ENCODE data around the gene BMPR1A. TPM values are rescaled to one million over a fixed set of nuclear protein-coding genes. Genes with fewer than 3 reads are reported as not detected.

The BMPR1A gene
- total and polyA plus RNA-seq, 4 experiments from 2014 or later = 4.7 to 21.0 (median 10.4) TPM

DNA sequence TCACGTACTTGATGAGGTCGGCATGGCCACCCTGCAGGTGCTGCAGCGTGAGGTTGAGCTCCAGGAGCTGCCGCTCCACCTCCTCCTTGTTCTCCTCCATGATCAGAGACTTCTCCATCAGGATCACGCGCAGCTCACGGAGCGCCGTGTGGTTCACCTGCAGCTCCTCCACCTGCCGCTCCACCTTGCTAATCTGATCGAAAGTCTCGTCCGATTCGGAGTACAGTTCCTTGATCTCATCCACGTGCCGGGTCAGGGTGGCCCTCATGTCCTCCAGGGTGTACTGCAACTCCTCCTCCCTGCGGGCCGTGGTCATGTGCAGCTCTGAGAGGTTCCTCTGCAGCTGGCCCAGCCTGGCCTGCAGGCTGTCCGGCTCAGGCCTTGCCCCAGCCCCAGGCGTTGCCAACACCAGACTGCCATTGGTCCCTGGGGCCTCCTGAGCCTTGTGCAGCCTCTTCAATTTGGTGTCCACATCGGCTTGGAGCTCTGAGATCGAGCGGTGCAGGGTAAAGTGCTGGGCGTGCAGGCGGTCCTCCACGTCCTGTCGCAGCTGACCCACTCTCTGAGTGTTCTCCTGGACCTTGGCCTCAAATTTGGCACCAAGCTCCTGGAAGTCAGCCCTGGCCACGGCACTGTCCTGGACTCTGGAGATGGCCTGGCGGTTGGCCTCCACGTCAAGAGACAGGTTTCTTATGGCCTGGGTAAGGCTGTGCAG lies 187.1 kb downstream of the BMPR1A start:
- no peak for DNase-seq

DNA sequence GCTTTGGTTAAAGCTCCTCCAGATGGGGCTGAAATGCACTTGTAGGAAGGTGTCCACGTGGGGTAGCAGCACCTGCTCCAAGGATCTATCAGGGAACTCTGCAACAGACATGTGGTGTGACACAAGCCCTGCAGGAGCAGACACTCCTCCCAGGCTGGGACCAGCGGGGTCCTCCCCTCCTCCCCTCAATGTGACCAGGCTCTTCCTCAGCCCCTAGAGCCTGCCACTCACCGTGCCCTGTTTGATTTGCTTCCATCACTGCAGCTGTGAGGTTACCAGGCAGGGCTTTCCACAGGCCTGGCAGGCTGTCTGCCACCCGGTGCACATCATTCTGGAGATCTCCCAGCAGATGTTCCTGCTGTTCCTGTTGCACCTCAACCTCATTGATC lies 187.6 kb downstream of the BMPR1A start:
- POLR2A ChIA-PET (ENCODE audit: partially characterized antibody) = interaction anchor here (2.1 kb wide), 1 partner anchor 27 kb away, joined by 8 read pairs; no protein-coding TSS in a partner anchor
- Histone ChIP-seq H3K27ac (ENCODE audit: low read depth, low read length) (no peak overlapping the region), H3K4me1 (ENCODE audit: insufficient read depth, low read length) (no peaks in the 10 kb centered on the region), H3K27me3 (ENCODE audit: insufficient read depth, low read length) (no peaks in the 10 kb centered on the region), H3K36me3 (ENCODE audit: insufficient read depth, low read length) (no peaks in the 10 kb centered on the region), H3K4me3 (ENCODE audit: low read length in 2 of 2) (no peak overlapping the region), H3K9me3 (ENCODE audit: control insufficient read depth in 1 of 2, low read length in 2 of 2) (no peaks in the 10 kb centered on the region)
- Mint-ChIP-seq H3K27me3 (peaks cover 0 to 3% of the 10 kb centered on the region in 2 donors), H3K36me3 (peaks cover 0 to 6% of the 10 kb centered on the region in 2 donors), H3K9me3 (peaks cover 0 to 5% (median 0%) of the 10 kb centered on the region in 8 donors), H3K4me3 (no peak overlapping the region), H3K4me1 (peaks cover 7 to 14% (median 9%) of the 10 kb centered on the region in 4 donors), H3K27ac (peak overlapping the region in 1 of 7 donors; percentile 44)
- CTCF ChIA-PET (ENCODE audit: partially characterized antibody) = no interaction called here
- intact Hi-C loops (cut with micrococcal nuclease) = no loop called here
- no peak for DNase-seq

More for the DNA sequence above, 187.1 kb downstream of the BMPR1A start:
- H3K9me3 Mint-ChIP-seq = peaks cover 0 to 4% (median 0%) of the 10 kb centered on the region in 8 donors
- no peak overlapping the region for H3K27ac Mint-ChIP-seq
- H3K9me3 ChIP-seq (ENCODE audit: control insufficient read depth in 1 of 2, low read length in 2 of 2) = no peaks in the 10 kb centered on the region
- H3K36me3 Mint-ChIP-seq = peaks cover 0 to 5% of the 10 kb centered on the region in 2 donors
- ChIA-PET POLR2A (ENCODE audit: partially characterized antibody) (interaction anchor here (2.1 kb wide), 1 partner anchor 27 kb away, joined by 8 read pairs; no protein-coding TSS in a partner anchor), CTCF (ENCODE audit: partially characterized antibody) (interaction anchor here (6.7 kb wide), 1 partner anchor 25 kb away, joined by 97 read pairs; the partner anchor contains the start of gene ADIRF)
- H3K36me3 ChIP-seq (ENCODE audit: insufficient read depth, low read length) = no peaks in the 10 kb centered on the region
- H3K4me3 Mint-ChIP-seq = no peak overlapping the region
- H3K4me1 ChIP-seq (ENCODE audit: insufficient read depth, low read length) = no peaks in the 10 kb centered on the region
- no peaks in the 10 kb centered on the region for H3K27me3 ChIP-seq (ENCODE audit: insufficient read depth, low read length)
- H3K4me1 Mint-ChIP-seq = peaks cover 4 to 8% (median 7%) of the 10 kb centered on the region in 4 donors
- no peak overlapping the region for H3K4me3 ChIP-seq (ENCODE audit: low read length in 2 of 2)
- H3K27me3 Mint-ChIP-seq = peaks cover 0 to 3% of the 10 kb centered on the region in 2 donors
- H3K27ac ChIP-seq (ENCODE audit: low read depth, low read length) = no peak overlapping the region
- intact Hi-C loops (cut with micrococcal nuclease) = no loop called here

DNA sequence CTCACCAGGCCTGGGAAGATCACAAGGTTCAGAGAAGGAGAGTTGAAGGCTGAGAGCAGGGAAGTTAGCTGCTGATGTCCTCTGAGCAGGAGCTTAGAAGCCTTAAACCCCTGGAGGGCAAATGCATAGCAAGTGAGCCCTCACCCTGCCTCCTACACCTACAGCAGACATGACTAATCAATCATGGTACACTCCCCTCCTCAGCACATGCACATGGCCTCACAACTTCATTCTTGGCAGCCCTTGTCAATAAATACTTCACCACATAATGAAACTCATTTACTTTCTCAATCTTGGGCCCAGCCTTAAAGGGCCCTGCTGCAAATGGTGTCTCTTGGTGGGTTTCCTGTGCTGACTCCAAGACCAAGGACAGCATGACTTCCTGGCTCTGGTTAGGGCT lies 188.1 kb downstream of the BMPR1A start:
- Histone ChIP-seq H3K4me3 (ENCODE audit: low read length in 2 of 2) (no peak overlapping the region), H3K36me3 (ENCODE audit: insufficient read depth, low read length) (no peaks in the 10 kb centered on the region), H3K27ac (ENCODE audit: low read depth, low read length) (no peak overlapping the region), H3K4me1 (ENCODE audit: insufficient read depth, low read length) (no peaks in the 10 kb centered on the region), H3K27me3 (ENCODE audit: insufficient read depth, low read length) (no peaks in the 10 kb centered on the region), H3K9me3 (ENCODE audit: control insufficient read depth in 1 of 2, low read length in 2 of 2) (no peaks in the 10 kb centered on the region)
- peak overlapping the region in 1 of 7 donors; percentile 55 for H3K27ac Mint-ChIP-seq
- H3K27me3 Mint-ChIP-seq = peaks cover 0 to 3% of the 10 kb centered on the region in 2 donors
- ChIA-PET CTCF (ENCODE audit: partially characterized antibody) (no interaction called here), POLR2A (ENCODE audit: partially characterized antibody) (interaction anchor here (2.1 kb wide), 1 partner anchor 26 kb away, joined by 8 read pairs; no protein-coding TSS in a partner anchor)
- peaks cover 6 to 13% (median 12%) of the 10 kb centered on the region in 4 donors for H3K4me1 Mint-ChIP-seq
- intact Hi-C loops (cut with micrococcal nuclease) = no loop called here
- peaks cover 0 to 5% (median 0%) of the 10 kb centered on the region in 8 donors for H3K9me3 Mint-ChIP-seq
- H3K4me3 Mint-ChIP-seq = no peak overlapping the region
- H3K36me3 Mint-ChIP-seq = peaks cover 0 to 6% of the 10 kb centered on the region in 2 donors
- no peak for DNase-seq

GRCh38 chr10:86944907-86945306 lies 188.5 kb downstream of the BMPR1A start:
- H3K4me1 ChIP-seq (ENCODE audit: insufficient read depth, low read length) = peaks cover 2% of the 10 kb centered on the region
- intact Hi-C loops (cut with micrococcal nuclease) = no loop called here
- no peak overlapping the region for H3K4me3 ChIP-seq (ENCODE audit: low read length in 2 of 2)
- CTCF ChIA-PET (ENCODE audit: partially characterized antibody) = interaction anchor here (1.6 kb wide), 1 partner anchor 19 kb away, joined by 4 read pairs; no protein-coding TSS in a partner anchor
- H3K36me3 Mint-ChIP-seq = peaks cover 0 to 6% of the 10 kb centered on the region in 2 donors
- H3K4me3 Mint-ChIP-seq = no peak overlapping the region
- H3K36me3 ChIP-seq (ENCODE audit: insufficient read depth, low read length) = no peaks in the 10 kb centered on the region
- H3K4me1 Mint-ChIP-seq = peaks cover 5 to 13% (median 10%) of the 10 kb centered on the region in 4 donors
- H3K27me3 Mint-ChIP-seq = peaks cover 0 to 3% of the 10 kb centered on the region in 2 donors
- H3K27ac ChIP-seq (ENCODE audit: low read depth, low read length) = no peak overlapping the region
- no peak for DNase-seq
- peaks cover 0 to 5% (median 0%) of the 10 kb centered on the region in 8 donors for H3K9me3 Mint-ChIP-seq
- POLR2A ChIA-PET (ENCODE audit: partially characterized antibody) = interaction anchor here (2.1 kb wide), 1 partner anchor 26 kb away, joined by 8 read pairs; no protein-coding TSS in a partner anchor
- H3K27ac Mint-ChIP-seq = no peak overlapping the region
- no peaks in the 10 kb centered on the region for H3K27me3 ChIP-seq (ENCODE audit: insufficient read depth, low read length)
- no peaks in the 10 kb centered on the region for H3K9me3 ChIP-seq (ENCODE audit: control insufficient read depth in 1 of 2, low read length in 2 of 2)

DNA sequence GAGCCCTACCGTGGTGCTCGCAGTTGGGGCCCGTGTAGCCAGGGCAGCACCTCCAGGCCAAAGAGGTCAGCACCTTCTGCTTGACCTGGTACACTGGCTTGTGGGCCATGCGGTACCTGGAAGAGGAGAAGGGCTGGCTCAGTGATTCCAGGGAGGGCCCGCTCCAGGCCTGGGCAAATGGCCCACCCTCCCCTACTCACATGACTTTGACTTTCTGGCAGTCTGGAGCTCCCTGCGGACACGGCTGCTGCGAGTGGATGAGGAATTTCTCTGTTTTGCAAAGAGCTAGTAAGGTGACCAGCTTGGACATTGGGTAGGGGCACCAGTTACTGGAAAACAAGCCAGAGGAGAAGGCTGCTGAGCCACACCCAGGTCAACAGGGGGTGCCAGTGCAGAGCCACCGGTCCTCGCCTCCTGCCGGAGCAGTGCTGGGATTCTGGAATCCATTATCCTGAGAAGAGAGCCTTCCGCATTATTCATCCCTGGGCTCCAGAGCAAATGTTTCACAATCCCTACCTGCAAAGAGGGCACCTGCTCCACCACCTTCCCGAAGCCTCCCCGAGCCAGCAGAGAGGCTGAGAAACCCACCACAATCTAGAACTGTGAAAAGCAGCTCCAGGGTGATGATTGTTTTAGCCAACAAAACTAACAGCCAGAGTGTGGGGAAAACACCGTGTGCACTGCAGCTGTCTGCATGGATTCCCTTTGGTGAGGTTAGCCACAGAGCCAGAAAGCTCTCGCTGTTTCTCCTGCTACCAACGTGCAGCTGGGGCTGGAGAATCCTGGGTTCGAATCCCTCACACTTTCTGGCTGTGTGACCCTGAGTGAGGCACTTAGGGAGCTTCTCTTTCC lies 189.2 kb downstream of the BMPR1A start:
- Mint-ChIP-seq H3K9me3 (peaks cover 0 to 5% (median under 1%) of the 10 kb centered on the region in 8 donors), H3K27me3 (peaks cover 0 to 3% of the 10 kb centered on the region in 2 donors), H3K4me3 (no peak overlapping the region), H3K27ac (no peak overlapping the region), H3K4me1 (peaks cover 9 to 19% (median 14%) of the 10 kb centered on the region in 4 donors), H3K36me3 (peaks cover 0 to 6% of the 10 kb centered on the region in 2 donors)
- CTCF ChIA-PET (ENCODE audit: partially characterized antibody) = interaction anchor here (1.6 kb wide), 2 partner anchors 18 to 21 kb away, joined by 4 read pairs; no protein-coding TSS in a partner anchor
- no peaks in the 10 kb centered on the region for H3K27me3 ChIP-seq (ENCODE audit: insufficient read depth, low read length)
- no peaks in the 10 kb centered on the region for H3K36me3 ChIP-seq (ENCODE audit: insufficient read depth, low read length)
- H3K27ac ChIP-seq (ENCODE audit: low read depth, low read length) = no peak overlapping the region
- intact Hi-C loops (cut with micrococcal nuclease) = no loop called here
- no peaks in the 10 kb centered on the region for H3K9me3 ChIP-seq (ENCODE audit: control insufficient read depth in 1 of 2, low read length in 2 of 2)
- DNase-seq = no peak
- H3K4me1 ChIP-seq (ENCODE audit: insufficient read depth, low read length) = peaks cover 9% of the 10 kb centered on the region
- H3K4me3 ChIP-seq (ENCODE audit: low read length in 2 of 2) = no peak overlapping the region
- POLR2A ChIA-PET (ENCODE audit: partially characterized antibody) = interaction anchor here (1.2 to 2.1 kb wide), 3 partner anchors 19 to 26 kb away, joined by 3 to 8 read pairs (median 5); no protein-coding TSS in a partner anchor

- Histone ChIP-seq H3K9me3 (ENCODE audit: control insufficient read depth in 1 of 2, low read length in 2 of 2) (no peaks in the 10 kb centered on the region), H3K27ac (ENCODE audit: low read depth, low read length) (no peak overlapping the region), H3K27me3 (ENCODE audit: insufficient read depth, low read length) (no peaks in the 10 kb centered on the region), H3K4me1 (ENCODE audit: insufficient read depth, low read length) (peaks cover 17% of the 10 kb centered on the region), H3K4me3 (ENCODE audit: low read length in 2 of 2) (no peak overlapping the region), H3K36me3 (ENCODE audit: insufficient read depth, low read length) (no peaks in the 10 kb centered on the region)
- H3K9me3 Mint-ChIP-seq = peaks cover 0 to 5% (median under 1%) of the 10 kb centered on the region in 8 donors
- no peak for DNase-seq
- intact Hi-C loops (cut with micrococcal nuclease) = no loop called here
- ChIA-PET POLR2A (ENCODE audit: partially characterized antibody) (interaction anchor here (1.2 to 1.6 kb wide), 2 partner anchors 18 to 25 kb away, joined by 3 to 5 read pairs; no protein-coding TSS in a partner anchor), CTCF (ENCODE audit: partially characterized antibody) (interaction anchor here (1.6 kb wide), 2 partner anchors 17 to 20 kb away, joined by 4 read pairs; no protein-coding TSS in a partner anchor)
- peaks cover 0 to 6% of the 10 kb centered on the region in 2 donors for H3K36me3 Mint-ChIP-seq
- peak overlapping the region in 1 of 8 donors; percentile 13 for H3K4me3 Mint-ChIP-seq
- peaks cover 14 to 28% (median 19%) of the 10 kb centered on the region in 4 donors for H3K4me1 Mint-ChIP-seq
- peak overlapping the region in 4 of 7 donors; percentile 2 to 55 (median 24) for H3K27ac Mint-ChIP-seq
- peaks cover 0 to 3% of the 10 kb centered on the region in 2 donors for H3K27me3 Mint-ChIP-seq
Observed at GRCh38 chr10:86946213-86947155, 190.1 kb downstream of the BMPR1A start.

Data from CD4-positive, alpha-beta memory T cell (primary cell).